GM18909 (cell line): Measurements from ENCODE around the gene MAGI1.
"Not testable (repeated sequence)": the region's sequence is repeated elsewhere in the genome, so short reads cannot be mapped to it uniquely, and the experiment has no call there.

Source experiments
- ATAC-seq: cut with Tn5 transposase; IDR thresholded peaks from one replicate; pipeline ENCODE4 v1.9.1; 2021; ENCODE audit warnings: mild to moderate bottlenecking; ENCODE audit not compliant: unreplicated experiment, poor library complexity

Gene MAGI1

GRCh38 chr3:66041116-66041515, 2.4 kb upstream of the MAGI1 start:
- no peak for ATAC-seq

GRCh38 chr3:66039590-66039887, 821 bp upstream of the MAGI1 start:
- no peak for ATAC-seq

GRCh38 chr3:66038384-66038725, 363 bp downstream of the MAGI1 start:
- ATAC-seq = no peak

- ATAC-seq = no peak
Observed at GRCh38 chr3:66037986-66038369, 740 bp downstream of the MAGI1 start.

GRCh38 chr3:66037330-66037985, 1.3 kb downstream of the MAGI1 start:
- no peak for ATAC-seq

GRCh38 chr3:66036586-66037148, 2.1 kb downstream of the MAGI1 start:
- ATAC-seq = no peak

GRCh38 chr3:66035763-66036477, 2.8 kb downstream of the MAGI1 start:
- ATAC-seq = no peak

- ATAC-seq = no peak
Observed at GRCh38 chr3:66033241-66034138, 5.2 kb downstream of the MAGI1 start.

GRCh38 chr3:66031102-66031698, 7.5 kb downstream of the MAGI1 start:
- ATAC-seq = no peak

GRCh38 chr3:66029443-66029842, 9.3 kb downstream of the MAGI1 start:
- no peak for ATAC-seq

- no peak for ATAC-seq
Observed at GRCh38 chr3:66029014-66029413, 9.7 kb downstream of the MAGI1 start.

GRCh38 chr3:66028457-66028856, 10.3 kb downstream of the MAGI1 start:
- no peak for ATAC-seq

GRCh38 chr3:66027099-66027498, 11.6 kb downstream of the MAGI1 start:
- ATAC-seq = not testable (repeated sequence)

- ATAC-seq = no peak
Observed at GRCh38 chr3:66023738-66024385, 14.9 kb downstream of the MAGI1 start.

- no peak for ATAC-seq
Observed at GRCh38 chr3:66023229-66023628, 15.5 kb downstream of the MAGI1 start.

- no peak for ATAC-seq
Observed at GRCh38 chr3:66021731-66022131, 17.0 kb downstream of the MAGI1 start.

- no peak for ATAC-seq
Observed at GRCh38 chr3:66019896-66020295, 18.8 kb downstream of the MAGI1 start.

GRCh38 chr3:66018057-66019033, 20.4 kb downstream of the MAGI1 start:
- ATAC-seq = no peak

- no peak for ATAC-seq
Observed at GRCh38 chr3:66017591-66017990, 21.1 kb downstream of the MAGI1 start.
